NCI-H748 (cell line): ENCODE data around the gene BEAN1.

Experiments
- DNase-seq: peaks from one replicate; lab custom pipeline; 2025; ENCODE audit not compliant: unreplicated experiment; lab: John Stamatoyannopoulos, UW

BEAN1 gene, protein sequence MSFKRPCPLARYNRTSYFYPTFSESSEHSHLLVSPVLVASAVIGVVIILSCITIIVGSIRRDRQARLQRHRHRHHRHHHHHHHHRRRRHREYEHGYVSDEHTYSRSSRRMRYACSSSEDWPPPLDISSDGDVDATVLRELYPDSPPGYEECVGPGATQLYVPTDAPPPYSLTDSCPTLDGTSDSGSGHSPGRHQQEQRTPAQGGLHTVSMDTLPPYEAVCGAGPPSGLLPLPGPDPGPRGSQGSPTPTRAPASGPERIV

DNA sequence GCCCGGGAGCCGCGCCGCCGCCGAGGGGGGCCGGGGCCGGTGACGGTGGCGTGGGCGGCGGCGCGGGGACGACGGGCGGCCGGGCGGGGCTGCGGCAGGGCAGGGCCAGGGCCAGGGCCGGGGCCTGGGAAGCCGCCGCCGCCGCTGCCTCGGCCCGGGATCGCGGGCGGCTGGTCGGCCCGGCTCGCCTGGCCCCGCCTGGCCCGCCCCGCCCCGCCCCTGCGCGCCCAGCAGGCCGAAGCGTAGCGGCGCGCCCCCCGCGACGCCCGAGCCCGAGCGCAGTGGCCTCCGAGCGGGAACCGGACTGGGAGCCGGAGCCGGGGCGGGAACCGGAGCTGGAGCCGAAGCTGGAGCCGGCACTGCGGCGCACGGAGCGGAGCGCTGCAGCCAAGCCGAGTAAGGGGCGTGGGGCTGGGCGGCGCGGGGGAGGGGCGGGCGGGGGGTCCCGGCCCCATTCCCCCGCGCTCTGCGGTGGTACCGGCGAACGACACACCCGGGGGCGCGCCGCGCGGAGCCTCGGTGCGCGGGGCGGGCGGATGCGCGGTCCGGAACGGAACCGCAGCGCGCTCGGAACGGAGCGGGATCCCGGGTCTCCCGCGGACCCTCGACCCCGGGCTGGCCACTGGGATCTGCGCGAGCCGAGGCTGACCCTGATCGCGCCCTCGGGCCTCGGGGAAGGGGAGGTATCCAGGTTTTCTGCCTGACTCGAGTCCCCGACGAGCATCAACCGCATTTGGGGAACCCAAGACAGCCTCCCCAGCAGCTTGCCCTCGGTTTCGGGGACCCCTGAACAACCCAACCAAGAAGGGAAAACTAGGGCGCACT, at the start of gene BEAN1:
Gene BEAN1 (plus strand): TSS at position 260 of the 825 bp plus-strand sequence. CDS start 10,382 bp downstream, outside the sequence.
- DNase-seq: peak; percentile 31

DNA sequence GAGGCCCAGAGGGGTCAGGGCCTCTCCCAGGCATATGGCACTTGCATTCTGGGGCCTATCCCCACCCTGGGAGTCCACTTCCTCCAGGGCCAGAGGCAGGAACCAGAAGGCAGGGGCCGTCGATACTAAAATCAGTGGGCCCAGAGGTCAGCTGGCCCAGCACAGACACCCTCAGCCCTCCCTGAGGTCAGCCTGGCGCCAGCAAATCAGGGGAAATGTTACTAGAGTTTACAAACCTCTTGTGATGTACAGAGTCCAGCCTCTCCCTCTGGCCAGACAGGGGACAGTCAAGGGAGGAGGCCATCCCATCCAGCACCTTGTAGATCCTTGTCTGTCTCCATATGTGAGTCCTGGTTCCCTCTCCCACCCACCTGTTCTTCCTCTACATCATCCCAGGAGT, 49.8 kb upstream of the BEAN1 start:
- no peak for DNase-seq

DNA sequence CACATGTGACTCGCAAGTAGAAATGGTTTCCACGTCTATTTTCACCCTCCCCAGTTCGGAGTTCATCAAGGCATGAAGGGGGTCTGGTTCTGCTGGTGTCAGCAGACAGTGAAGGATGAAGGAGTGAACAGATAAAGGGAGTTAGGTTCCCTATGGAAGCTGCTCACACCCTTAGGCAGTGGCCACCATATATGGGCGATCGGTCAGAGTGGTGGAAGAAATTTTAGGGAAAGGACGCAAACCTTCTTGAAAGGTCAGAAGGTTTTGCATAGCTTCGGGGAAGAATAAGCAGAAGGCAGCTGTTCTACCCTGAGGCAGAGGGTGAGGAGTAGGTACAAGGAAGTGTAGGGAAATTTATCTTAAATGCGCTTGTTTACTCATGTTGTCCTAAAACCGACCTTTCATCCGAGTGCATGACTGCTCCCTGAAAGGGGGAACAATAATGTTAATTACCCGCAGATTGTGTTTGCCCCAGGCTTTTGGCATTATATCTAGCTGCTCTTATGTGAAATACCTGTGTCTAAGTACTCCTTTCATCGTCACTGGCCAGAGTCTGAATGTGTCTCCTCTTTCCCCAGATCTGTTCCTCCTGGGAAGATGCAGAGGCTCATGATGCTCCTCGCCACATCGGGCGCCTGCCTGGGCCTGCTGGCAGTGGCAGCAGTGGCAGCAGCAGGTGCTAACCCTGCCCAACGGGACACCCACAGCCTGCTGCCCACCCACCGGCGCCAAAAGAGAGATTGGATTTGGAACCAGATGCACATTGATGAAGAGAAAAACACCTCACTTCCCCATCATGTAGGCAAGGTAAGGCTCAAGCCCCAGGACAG, 48.1 kb upstream of the BEAN1 start:
- no peak for DNase-seq

DNA sequence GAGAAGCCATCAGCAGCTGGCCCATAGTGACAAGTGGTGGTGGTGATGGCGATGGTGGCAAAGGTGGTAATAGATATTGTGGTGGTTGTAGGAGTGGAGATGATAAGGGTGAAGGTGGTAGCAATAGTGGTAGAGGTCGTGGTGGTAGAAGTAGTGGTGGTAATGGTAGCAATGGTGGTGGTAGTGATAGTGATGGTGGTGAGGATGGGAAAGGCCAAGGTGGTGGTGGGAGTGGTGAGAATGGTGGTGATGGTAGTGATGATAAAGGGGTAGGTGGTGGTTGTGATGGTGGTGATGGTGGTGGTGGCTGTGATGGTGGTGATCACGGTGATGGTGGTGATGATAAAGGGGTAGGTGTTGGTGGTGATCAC, 47.5 kb upstream of the BEAN1 start:
- no peak for DNase-seq

DNA sequence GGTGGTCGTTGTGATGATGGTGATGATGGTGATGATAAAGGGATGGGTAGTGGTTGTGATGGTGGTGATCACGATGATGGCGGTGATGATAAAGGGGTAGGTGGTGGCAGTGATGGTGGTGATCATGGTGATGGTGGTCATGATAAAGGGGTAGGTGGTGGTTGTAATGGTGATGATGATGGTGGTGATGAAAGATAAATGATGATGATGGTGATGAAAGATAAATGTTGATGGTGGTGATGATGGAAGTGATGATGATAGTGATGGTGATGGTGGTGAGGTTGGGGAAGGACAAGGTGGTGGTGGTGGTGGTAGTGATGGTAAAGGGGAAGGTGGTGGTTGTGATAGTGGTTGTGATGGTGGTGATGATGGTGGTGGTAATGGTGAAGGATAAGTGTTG, 46.7 kb upstream of the BEAN1 start:
- no peak for DNase-seq

DNA sequence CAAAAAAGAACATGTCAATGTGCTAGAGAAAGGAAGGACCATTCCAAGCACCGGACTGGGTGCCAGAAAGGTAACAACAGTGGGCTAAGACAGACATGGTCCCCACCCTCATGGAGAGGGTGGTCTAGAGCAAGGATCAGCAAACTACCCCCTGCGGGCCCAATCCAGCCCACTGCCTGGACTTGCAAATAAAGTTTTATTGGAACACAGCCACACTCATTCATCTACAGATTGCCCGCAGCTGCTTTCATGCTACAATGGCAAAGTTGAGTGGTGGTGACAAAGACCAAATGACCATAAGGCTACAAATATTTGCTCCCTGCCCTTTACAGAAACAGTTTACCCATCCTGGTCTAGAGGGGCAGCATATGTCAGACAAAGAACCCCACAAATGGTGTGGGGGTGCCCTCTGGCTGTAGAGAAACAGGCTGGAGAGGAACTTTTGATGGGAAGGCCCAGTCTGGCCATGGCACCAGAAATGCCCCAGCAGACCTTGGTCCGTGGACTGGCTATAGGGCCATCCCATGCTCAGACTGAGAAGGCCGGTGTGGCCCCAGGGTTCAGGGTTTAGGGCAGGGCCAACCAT, 45.4 kb upstream of the BEAN1 start:
- DNase-seq: no peak

DNA sequence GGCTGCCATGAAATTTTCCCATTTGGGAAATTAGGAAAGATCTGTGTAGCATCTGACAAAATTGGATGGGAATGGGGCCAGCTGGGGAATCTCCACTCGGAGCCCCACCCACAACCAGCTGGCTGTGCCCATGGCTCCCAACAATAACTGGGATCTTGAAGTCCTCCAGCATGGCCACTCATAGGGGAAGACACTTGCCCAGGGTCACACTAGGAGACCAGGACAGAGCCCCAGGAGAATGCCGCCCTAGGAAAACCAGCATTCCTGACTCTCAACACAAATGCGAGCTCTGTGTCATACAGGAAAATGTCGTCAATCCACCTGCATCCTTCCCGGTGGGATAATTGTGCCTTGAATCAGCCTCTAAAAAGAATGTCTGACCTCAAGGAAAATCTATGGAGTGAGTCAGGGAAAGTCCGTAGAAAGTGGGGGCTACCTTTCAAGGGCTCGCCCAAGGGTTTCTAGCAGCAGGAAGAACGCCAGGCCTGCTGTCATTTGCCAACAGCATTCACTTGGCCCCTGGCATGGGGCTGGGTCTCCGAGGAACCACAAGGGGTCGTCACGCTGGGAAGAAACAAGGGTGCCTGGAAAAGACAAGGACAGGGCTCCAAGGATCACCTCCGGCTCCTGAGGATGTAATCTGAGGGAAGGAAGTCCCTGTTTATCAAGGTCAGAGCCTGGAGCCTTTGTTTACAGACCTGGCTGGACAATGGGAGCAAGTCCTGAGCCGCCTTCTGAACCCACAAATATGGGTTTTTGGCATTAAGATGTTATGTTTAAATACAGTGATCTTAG, 44.7 kb upstream of the BEAN1 start:
- no peak for DNase-seq

DNA sequence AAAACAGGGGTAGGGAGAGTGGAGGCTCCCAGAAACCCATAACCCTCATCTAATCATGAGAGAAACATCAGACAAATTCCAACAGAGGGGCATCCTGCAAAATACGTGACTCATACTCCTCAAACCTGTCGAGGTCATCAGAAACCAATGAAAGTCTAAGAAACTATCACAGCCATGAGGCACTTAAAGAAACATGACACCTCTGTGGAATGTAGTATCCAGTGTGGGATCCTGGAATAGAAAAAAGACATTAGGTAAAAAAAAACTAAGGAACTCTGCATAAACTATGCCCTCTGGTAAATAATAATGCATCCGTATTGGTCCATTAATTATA, 44.2 kb upstream of the BEAN1 start:
- DNase-seq: no peak

DNA sequence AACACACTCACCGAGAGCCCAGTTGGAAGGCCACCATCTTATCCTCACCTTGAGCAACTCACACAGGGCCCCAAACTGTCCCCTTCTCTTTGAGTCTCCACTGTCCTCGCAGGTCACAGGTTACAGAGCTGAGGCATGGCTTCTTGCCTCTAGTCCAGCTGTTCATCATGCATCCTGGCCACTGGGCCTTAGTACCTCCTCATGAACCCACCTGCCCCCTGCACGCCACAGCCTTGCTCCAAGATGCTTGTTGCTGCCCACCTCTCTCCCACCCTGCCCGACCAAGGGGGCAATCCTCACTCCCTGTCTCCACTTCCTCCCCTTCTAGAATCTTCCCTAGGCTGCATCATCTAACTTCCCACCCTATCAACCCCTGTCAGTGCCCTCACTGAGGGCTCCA, 43.5 kb upstream of the BEAN1 start:
- no peak for DNase-seq

DNA sequence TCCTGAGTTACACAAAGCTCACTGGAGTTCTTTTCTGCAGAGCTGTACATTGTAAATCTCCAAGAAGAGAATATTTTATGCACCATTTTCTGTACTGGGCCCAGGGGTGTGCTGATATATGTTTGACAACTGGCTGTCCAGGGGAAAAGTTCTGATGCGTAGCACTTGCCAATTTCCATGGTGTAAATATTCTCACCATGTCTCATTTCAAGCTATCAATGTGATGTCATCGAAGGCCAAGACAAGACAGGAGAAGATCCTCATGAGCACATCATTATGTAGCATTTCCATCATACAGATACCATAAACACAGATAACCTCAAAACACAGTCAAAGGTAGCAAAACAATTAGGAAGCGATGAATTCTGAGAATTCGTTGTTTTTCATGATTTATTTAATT, 41.7 kb upstream of the BEAN1 start:
- no peak for DNase-seq

DNA sequence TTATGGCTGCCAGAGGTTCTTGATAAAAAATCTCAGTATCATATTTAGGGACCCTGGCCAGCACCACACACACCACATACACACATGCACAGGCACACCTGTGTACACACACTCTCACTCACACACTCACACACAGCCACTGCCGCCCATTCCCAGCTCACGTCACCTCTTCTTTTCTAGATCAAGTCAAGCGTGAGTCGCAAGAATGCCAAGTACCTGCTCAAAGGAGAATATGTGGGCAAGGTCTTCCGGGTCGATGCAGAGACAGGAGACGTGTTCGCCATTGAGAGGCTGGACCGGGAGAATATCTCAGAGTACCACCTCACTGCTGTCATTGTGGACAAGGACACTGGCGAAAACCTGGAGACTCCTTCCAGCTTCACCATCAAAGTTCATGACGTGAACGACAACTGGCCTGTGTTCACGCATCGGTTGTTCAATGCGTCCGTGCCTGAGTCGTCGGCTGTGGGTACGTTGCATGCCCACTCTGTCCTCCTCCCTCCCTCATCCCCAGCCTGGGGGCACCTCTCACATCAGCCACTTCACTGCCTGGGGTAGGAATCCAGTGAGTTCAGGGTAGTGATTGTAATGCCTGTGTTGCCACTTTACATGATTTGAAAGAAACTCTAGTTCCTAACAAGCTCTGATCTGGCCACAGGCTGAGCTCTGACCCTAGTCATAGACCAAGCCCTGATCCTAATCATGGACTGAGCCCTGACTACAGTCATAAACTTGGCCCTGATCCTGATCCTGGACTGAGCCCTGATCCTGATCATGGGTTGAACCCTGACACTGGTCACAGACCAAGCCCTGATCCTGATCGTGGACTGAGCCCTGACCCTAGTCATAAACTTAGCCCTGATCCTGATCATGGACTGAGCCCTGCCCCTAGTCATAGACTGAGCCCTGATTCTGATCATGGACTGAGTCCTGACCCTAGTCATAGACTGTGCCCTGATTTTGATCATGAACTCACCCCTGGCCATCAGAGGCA, 40.2 kb upstream of the BEAN1 start:
- no peak for DNase-seq

DNA sequence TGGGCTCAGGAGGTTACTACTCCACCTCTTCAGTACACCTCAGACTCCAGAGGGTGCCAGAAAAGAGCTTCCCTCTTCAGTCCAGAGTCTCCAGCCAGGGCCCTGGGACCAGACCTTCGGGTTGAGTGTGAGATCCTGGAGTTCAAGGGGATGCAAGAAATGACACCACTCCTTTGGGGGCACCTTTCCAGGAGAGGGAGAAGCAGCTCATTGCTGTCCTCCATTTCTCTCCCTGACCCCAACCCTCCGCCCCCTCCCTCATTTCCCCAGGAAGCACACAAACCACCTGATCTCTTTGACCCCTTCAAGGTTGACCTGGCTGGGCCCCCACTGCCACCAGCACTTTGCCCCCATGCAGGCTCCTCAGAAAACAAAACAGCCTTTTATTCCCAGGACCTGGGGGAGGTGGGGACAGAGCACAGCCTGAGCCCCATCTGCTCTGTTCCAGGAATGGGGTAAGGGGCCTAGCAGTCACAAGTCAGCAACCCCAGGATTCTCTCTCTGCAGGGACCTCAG, 39.2 kb upstream of the BEAN1 start:
- DNase-seq: no peak

DNA sequence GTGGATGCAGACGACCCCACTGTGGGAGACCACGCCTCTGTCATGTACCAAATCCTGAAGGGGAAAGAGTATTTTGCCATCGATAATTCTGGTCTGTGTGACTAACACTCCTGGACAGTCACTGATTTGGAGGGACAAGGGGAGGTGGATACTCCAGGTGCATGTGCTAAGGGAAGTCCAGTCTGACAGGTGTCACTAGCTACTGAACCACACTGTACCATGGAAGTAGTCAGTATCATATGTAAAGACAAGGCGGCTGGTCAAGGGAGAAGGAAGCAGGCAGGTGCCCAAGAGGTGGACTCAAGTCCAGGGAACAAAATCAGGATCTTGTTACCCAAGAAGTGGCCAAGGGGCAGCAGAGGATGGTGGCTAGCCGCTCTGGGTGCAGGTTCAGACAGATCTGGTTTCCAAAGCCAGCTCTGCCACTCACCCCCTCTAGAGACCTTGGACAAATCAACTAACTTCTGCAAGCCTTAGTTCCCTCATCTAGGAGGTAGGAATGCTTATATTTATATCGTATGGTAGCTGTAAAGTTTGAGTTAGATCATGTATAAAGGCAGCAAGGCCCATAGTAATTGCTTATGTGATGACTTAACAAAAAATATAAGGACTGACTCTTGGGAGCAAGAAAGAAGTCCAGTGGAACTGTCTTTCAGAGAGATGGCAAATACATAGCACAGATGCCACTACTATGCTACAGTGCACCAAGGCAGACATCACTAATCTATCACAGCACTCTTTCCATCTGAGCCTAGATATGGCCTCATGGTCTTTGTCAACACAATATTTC, 38.5 kb upstream of the BEAN1 start:
- DNase-seq: no peak

DNA sequence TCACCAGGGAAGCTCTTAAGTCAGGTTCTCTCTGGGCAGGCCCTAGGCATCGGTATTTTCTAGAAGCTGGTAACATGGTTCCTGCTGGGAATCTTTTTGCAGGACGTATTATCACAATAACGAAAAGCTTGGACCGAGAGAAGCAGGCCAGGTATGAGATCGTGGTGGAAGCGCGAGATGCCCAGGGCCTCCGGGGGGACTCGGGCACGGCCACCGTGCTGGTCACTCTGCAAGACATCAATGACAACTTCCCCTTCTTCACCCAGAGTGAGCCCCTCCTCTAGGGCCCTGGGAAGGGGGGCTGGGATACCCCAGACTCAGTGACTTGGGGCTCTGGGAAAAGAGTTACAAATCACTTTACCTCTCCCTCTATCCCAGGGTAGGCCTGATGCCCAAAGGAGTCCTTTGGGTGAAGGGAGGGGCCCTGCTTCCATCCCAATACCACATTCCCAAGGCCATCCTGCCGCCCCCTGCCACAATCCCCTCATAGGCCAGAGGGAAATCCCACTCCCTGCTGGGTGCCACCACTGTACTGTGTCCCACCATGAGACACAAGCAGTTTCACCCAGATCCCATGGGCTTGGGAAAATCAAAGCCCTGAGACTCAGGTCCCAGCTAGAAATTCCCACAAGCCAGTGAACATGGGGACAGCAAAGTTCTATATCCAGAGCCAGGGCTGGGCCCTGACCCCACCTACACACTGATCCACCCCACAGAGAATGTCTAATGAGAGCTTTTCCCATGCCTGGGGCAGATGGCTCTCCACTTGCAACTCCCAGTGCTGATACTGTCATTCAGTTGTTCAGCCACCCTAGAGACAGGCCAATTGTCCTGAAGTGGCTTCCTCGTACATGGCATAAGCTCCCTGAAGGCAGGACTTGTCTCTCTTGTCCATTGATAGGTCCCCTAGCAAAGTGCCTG, 37.6 kb upstream of the BEAN1 start:
- DNase-seq: no peak

DNA sequence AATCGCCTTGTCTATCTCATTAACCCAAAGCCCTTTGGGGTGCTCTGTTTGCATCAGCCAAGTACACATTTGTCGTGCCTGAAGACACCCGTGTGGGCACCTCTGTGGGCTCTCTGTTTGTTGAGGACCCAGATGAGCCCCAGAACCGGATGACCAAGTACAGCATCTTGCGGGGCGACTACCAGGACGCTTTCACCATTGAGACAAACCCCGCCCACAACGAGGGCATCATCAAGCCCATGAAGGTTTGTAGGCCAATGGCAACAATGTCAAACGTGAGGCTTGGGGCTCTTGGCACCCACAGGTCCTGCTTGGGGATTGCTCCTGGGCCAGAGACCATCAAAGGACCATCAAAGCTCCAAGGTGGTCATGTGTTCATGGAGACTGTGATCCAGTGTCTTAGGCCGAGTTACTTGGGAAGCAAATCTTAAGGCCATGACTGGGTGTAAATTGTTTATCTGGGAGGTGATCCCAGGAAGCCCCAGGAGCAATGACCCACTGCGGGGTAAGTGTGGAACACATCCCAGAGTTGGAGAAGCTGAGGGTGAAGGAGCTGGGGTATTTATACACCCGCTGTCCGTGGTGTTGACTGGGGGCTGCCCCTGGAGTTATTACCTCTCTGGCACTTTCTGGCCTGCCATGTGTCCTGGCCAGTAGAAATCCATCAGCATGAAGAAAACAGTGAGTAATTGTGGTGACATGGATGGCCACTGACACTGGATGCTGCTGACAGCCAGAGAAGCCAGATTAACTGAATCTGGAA, 36.6 kb upstream of the BEAN1 start:
- DNase-seq: no peak

DNA sequence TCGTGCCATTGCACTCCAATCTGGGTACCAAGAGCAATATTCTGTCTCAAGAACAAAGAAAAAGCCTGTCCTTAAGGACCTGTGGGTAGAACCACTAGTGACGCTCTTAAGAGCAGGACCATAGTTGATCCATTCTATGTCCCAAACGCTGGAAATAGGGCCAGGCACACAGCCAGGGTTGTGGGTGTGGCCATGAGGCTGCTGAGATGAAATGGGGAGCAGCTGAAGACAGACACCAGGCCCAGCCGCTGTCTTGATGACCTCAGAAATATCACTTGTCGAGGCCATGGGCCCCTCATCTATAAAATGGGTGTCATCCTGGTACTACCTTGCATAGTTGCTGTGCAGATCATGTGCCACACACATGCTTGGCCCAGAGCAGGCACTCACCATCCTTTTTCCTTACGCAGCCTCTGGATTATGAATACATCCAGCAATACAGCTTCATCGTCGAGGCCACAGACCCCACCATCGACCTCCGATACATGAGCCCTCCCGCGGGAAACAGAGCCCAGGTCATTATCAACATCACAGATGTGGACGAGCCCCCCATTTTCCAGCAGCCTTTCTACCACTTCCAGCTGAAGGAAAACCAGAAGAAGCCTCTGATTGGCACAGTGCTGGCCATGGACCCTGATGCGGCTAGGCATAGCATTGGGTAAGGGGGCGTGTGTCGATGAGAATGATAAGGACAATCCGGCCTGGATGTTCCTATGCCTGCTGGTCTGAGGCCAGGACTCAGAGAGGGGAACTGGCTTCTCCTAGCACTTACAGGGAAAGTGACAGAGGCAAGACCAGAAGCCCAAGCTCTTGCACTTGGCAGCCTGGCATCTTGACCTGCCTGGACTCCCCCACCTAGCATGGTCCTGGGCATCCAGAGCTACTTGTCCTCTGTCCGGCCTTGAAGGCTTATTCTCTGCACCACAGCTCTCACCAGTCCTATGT, 35.1 kb upstream of the BEAN1 start:
- no peak for DNase-seq
